Brain microvascular endothelial cell (primary cell): ENCODE results near the gene LRRC46.

Experiments used
- DNase-seq: peaks from one replicate; pipeline ENCODE4 v3.0.0-alpha.2; 2020
- H3K27ac ChIP-seq: fragments of 250-450 bp; sonication (Bioruptor Pico); 2 replicates; pipeline ENCODE4 v1.5.1; 2020; ENCODE audit warnings: mild to moderate bottlenecking, moderate library complexity
- H3K27me3 ChIP-seq: fragments of 250-450 bp; sonication (Bioruptor Pico); replicated peaks from 2 replicates; pipeline ENCODE4 v1.5.1; 2020; ENCODE audit warnings: mild to moderate bottlenecking
- H3K36me3 ChIP-seq: fragments of 250-450 bp; sonication (Bioruptor Pico); replicated peaks from 2 replicates; pipeline ENCODE4 v1.5.1; 2020; ENCODE audit warnings: mild to moderate bottlenecking
- H3K4me3 ChIP-seq: 2 replicates; pipeline ENCODE4 v1.5.1; 2011; ENCODE audit warnings: low read depth, mild to moderate bottlenecking, control low read depth, low read length, moderate library complexity
- CTCF ChIP-seq: IDR thresholded peaks from 2 replicates; pipeline ENCODE4 v1.5.1; 2011; ENCODE audit warnings: low read depth, mild to moderate bottlenecking, moderate library complexity, low read length, control low read depth, inconsistent platforms; ENCODE audit errors: missing control alignments
- in situ Hi-C: cut with HindIII; loops from 2 replicates; pipeline ENCODE4 v1.10.0; 2017; ENCODE audit warnings: low sequenced_read_pairs, low pct_ligation_motif_present

LRRC46 gene

GRCh38 chr17:47821031-47821423 lies 10.4 kb upstream of the LRRC46 start:
- Histone ChIP-seq H3K36me3 (peaks cover 31% of the 10 kb centered on the region), H3K27me3 (no peaks in the 10 kb centered on the region), H3K4me3 (peak overlapping the region; percentile 82), H3K27ac (no peak overlapping the region)
- no peak for DNase-seq
- TF ChIP-seq CTCF, result no peak
- in situ Hi-C loops, result no loop called here

GRCh38 chr17:47821424-47822391 lies 9.8 kb upstream of the LRRC46 start, which contains the start of gene OSBPL7:
OSBPL7 (minus strand) TSS chr17:47821794; CDS start chr17:47820278, 1,516 bp downstream.
- no peak for TF ChIP-seq CTCF
- no peak within 1 kb of the TSS for H3K27ac ChIP-seq
- in situ Hi-C loops, result no loop called here
- no peaks in the 10 kb centered on the region for H3K27me3 ChIP-seq
- peak within 1 kb of the TSS; percentile 82 for H3K4me3 ChIP-seq
- peak; percentile 81 for DNase-seq
- H3K36me3 ChIP-seq, result peaks cover 33% of the 10 kb centered on the region

- no peak for TF ChIP-seq CTCF
- Histone ChIP-seq H3K27ac (no peak overlapping the region), H3K27me3 (no peaks in the 10 kb centered on the region), H3K4me3 (no peak overlapping the region), H3K36me3 (peaks cover 39% of the 10 kb centered on the region)
- DNase-seq, result no peak
- in situ Hi-C loops, result no loop called here
Measured at GRCh38 chr17:47822785-47823184, 8.7 kb upstream of the LRRC46 start.

- in situ Hi-C loops, result no loop called here
- H3K27ac ChIP-seq, result no peak overlapping the region
- DNase-seq, result no peak
- H3K27me3 ChIP-seq, result no peaks in the 10 kb centered on the region
- no peak overlapping the region for H3K4me3 ChIP-seq
- H3K36me3 ChIP-seq, result peaks cover 46% of the 10 kb centered on the region
- TF ChIP-seq CTCF, result no peak
Measured at GRCh38 chr17:47823519-47823918, 8.0 kb upstream of the LRRC46 start.

- Histone ChIP-seq H3K27me3 (no peaks in the 10 kb centered on the region), H3K4me3 (no peak overlapping the region), H3K36me3 (peaks cover 28% of the 10 kb centered on the region), H3K27ac (no peak overlapping the region)
- in situ Hi-C loops, result no loop called here
- DNase-seq, result no peak
- no peak for TF ChIP-seq CTCF
Measured at GRCh38 chr17:47829870-47830269, 1.6 kb upstream of the LRRC46 start.
